Ureter (tissue), 1 donor: ENCODE measurements around the gene PCDHA2. TPM values are rescaled to one million over a fixed set of nuclear protein-coding genes. Genes with fewer than 3 reads are reported as not detected.
"Not testable (repeated sequence)": the region's sequence is repeated elsewhere in the genome, so short reads cannot be mapped to it uniquely, and the experiment has no call there.

Experiments
- DNase-seq: peaks from one replicate; pipeline ENCODE4 v3.0.0-alpha.2; 2020; ENCODE audit warnings: low spot score
- total RNA-seq: library from RNA; stranded (reverse); gene quantifications from one replicate; pipeline ENCODE4 v1.2.4, GENCODE V29; 2023
- donor health status: DM: yes; HTN: yes; CAD: no.

The PCDHA2 gene
- not detected for total RNA-seq

DNA sequence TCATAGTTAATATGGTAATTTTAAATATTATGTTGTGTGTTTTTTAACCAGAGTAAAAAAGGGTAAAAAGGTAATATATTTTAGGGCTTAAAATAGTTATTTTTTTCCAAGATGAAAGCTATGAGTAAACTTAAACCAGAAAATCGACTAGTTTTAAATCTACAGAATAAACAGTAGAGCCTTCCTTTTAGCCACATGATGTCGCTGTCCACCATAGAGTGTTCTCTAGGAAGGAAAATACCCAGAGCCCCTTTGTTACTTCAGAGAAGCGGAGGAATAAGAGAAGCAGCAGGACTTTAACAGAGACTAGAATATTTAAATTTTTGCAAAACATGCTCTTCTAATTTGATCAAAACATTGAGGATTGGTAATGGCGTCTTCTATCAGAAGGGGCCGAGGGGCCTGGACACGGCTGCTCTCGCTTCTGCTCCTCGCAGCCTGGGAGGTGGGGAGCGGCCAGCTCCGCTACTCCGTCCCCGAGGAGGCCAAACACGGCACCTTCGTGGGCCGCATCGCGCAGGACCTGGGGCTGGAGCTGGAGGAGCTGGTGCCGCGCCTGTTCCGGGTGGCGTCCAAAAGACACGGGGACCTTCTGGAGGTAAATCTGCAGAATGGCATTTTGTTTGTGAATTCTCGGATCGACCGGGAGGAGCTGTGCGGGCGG, at the start of gene PCDHA2:
Gene PCDHA2, plus strand, starts transcription at position 258 of the 664 bp plus-strand sequence.
- no peak for DNase-seq

DNA sequence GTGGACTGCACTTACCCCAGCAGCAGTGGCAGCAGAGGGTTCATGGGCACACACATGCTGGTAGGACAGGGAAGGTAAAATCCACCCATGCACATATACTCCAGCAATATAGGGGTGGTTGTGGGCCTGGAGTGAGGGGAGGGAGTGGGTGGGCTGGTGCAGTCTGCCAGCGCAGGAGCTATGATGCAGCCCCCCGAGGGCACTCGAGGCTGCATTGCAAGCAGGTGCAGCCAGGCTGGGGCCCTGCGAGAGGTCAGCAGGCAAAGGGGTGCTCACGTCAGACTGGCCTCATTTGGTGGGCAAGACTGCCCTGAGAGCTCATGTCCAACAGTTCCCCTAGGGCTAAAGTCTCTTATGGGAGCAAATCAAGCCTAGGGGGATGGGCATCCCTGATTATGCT, 41.1 kb upstream of the PCDHA2 start:
- DNase-seq, result no peak

DNA sequence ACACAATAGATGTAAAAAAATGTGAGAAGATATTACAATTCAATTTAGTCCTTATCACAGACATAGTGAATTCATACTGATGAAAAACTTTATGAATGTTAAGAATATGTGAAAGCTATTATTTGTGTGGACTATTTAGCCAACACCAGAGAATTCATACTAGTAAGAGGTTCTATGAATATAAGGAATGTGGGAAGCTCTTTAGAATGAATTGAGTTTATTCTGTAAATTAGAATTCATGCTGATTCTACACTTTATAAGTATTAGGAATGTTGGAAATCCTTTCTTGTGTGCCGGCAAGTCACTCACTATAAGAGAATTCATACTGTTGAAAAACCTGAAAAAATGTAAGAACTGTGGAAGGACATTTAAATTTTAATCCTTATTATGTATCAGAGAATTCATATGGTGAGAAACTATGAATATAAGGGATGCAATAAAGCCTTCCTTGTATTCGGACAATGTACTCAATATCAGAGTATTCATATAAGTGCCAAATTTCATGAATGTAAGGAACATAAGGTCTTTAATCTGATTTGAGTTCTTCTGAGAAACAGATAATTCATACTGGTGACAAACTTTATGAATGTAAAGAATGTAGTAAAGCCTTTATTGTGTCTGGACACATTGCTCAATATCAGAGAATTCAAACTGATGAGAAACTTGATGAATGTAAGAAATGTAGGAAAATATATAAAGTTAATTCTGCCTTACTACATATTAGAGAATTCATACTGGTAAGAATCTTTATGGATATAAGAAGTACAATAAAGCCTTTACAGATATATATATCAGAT, 30.3 kb upstream of the PCDHA2 start:
- no peak for DNase-seq

DNA sequence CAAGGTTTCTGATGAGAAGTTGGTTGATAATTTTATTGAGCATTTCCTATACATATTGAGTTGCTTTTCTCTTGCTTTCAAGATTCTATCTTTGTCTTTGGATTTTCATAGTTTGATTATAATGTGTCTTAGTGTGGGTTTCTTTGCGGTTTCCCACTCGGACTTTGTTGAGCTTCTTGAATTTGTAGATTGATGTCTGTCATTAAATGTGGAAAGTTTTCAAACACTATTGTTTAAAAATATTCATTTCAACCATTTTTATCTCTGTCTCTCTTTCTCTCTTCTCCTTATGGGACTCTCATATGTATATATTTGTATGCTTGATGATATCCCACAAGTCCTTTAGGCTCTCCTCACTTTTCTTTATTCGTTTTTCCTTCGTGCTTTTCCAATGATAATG, 27.2 kb upstream of the PCDHA2 start:
- no peak for DNase-seq

DNA sequence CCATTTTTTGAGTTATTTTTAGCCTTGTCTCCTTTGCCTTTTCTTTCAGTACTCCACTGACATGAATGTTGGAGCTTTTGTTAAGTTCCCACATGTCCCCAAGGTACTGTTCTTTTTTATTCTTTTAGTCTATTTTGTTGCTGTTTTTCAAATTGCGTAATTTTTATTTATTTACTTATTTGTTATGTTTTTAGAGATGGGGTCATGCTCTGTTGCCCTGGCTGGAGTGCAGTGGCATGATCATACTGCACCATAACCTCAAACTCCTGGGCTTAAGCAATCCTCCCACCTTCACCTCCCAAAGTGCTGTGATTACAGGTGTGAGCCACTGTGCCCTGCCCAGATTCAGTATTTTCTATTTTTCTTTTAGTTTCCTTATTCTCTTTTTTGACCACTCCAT, 14.1 kb upstream of the PCDHA2 start:
- DNase-seq, result no peak

DNA sequence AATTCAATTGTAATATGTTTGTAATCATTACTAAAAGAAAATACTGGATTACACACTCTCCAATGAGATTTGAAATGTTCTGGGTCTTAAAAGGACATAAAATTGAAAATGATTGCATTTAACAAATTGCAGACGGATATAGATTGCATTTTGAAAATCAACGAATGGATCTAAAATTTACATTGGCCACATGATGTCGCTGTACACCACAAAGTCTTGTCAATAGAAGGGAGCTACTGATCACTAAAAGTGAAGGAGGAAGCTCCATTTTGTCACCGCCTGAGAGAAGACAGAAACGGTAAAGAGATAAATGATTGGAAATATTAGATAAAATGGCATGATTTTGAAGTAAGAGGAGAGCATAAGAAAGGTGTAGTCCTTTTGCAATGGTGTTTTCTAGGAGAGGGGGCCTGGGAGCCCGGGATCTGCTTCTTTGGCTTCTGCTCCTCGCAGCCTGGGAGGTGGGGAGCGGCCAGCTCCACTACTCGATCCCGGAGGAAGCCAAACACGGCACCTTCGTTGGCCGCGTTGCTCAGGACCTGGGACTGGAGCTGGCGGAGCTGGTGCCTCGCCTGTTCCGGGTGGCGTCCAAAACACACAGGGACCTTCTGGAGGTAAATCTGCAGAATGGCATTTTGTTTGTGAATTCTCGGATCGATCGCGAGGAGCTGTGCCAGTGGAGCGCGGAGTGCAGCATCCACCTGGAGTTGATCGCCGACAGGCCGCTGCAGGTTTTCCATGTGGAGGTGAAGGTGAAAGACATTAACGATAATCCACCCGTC, 8.6 kb upstream of the PCDHA2 start, which contains the start of gene PCDHA1:
Gene PCDHA1, plus strand, starts transcription at position 236 of the 782 bp plus-strand sequence.
- DNase-seq, result no peak

DNA sequence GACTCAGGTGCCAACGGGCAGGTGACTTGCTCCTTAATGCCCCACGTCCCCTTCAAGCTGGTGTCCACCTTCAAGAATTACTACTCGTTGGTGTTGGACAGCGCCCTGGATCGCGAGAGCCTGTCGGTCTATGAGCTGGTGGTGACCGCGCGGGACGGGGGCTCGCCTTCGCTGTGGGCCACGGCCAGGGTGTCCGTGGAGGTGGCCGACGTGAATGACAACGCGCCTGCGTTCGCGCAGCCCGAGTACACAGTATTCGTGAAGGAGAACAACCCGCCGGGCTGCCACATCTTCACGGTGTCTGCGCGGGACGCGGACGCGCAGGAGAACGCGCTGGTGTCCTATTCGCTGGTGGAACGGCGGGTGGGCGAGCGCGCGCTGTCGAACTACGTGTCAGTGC, 7.2 kb upstream of the PCDHA2 start:
- not testable (repeated sequence) for DNase-seq

DNA sequence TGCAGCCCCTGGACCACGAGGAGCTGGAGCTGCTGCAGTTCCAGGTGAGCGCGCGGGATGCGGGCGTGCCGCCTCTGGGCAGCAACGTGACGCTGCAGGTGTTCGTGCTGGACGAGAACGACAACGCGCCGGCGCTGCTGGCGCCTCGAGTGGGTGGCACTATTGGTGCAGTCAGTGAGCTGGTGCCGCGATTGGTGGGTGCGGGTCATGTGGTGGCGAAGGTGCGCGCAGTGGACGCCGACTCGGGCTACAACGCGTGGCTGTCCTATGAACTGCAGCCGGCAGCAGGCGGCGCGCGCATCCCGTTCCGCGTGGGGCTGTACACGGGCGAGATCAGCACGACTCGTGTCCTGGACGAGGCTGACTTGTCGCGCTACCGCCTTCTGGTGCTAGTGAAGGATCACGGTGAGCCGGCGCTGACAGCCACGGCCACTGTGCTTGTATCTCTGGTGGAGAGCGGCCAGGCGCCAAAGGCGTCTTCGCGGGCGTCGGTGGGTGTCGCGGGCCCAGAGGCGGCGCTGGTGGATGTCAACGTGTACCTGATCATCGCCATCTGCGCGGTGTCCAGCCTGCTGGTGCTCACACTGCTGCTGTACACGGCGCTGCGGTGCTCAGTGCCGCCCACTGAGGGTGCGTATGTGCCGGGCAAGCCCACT, 6.7 kb upstream of the PCDHA2 start:
- not testable (repeated sequence) for DNase-seq

DNA sequence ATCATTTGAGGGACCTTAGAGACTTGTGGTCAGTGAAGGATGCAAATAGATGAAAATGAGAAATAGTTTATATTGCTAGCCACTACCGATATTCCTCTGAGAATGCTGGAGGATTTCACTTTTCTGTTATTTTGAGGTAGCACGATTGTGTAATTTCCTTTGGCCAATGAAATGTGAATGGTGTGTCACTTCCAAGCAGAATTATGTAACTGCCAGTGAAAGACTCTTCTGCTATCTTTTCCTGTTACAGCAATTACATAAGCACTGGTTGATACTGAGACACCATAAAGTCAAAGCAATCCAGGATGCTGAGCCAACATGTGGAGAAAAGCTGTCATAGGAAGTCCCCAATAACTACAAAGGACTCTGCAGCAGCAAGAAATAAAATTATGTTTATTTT, 3.6 kb upstream of the PCDHA2 start:
- no peak for DNase-seq

DNA sequence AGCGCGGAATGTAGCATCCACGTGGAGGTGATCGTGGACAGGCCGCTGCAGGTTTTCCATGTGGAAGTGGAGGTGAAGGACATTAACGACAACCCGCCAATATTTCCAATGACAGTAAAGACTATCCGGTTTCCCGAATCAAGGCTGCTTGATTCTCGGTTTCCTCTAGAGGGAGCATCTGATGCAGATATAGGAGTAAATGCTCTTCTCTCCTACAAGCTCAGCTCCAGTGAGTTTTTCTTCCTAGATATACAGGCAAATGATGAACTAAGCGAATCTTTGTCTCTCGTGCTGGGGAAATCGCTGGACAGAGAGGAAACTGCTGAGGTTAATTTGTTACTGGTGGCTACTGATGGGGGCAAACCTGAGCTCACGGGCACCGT, 598 bp downstream of the PCDHA2 start:
- DNase-seq, result no peak

DNA sequence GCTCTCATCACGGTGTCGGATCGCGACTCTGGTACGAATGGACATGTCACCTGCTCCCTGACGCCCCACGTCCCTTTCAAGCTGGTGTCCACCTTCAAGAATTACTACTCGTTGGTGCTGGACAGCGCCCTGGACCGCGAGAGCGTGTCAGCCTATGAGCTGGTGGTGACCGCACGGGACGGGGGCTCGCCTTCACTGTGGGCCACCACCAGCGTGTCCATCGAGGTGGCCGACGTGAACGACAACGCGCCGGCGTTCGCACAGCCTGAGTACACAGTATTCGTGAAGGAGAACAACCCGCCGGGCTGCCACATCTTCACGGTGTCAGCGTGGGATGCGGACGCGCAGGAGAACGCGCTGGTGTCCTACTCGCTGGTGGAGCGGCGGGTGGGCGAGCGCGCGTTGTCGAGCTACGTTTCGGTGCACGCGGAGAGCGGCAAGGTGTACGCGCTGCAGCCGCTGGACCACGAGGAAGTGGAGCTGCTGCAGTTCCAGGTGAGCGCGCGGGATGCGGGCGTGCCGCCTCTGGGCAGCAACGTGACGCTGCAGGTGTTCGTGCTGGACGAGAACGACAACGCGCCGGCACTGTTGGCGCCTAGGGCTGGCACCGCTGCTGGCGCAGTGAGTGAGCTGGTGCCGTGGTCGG, 1.5 kb downstream of the PCDHA2 start:
- DNase-seq, result not testable (repeated sequence)

DNA sequence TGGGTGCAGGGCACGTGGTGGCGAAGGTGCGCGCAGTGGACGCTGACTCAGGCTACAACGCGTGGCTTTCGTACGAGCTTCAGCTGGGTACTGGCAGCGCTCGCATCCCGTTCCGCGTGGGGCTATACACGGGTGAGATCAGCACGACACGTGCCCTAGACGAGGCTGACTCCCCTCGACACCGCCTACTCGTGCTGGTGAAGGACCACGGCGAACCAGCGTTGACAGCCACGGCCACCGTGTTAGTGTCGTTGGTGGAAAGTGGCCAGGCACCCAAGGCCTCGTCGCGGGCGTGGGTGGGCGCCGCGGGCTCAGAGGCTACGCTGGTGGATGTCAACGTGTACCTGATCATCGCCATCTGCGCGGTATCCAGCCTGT, 2.1 kb downstream of the PCDHA2 start:
- no peak for DNase-seq

DNA sequence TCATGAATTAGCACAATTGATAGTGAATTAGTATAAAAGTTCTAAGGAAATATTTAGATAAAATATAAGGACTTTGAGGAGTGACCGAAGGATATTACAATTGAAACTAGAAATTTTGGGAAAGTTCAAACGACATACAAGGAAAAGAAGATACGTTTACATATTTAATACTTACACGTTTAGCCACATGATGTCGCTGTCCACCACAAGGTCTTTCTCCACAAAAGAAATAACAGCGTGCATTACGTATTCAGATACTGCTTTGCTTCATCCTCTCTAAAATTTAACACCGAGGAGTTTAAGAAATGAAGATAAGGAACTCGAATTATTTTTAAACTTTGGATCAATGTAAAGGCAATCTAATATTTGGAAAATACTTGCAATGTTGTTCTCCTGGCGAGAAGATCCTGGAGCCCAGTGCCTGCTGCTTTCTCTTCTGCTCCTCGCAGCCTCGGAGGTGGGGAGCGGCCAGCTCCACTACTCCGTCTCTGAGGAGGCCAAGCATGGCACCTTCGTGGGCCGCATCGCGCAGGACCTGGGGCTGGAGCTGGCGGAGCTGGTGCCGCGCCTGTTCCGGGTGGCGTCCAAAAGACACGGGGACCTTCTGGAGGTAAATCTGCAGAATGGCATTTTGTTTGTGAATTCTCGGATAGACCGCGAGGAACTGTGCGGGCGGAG, 6.3 kb downstream of the PCDHA2 start, which contains the start of gene PCDHA3:
Gene PCDHA3, plus strand, starts transcription at position 242 of the 678 bp plus-strand sequence.
- no peak for DNase-seq

DNA sequence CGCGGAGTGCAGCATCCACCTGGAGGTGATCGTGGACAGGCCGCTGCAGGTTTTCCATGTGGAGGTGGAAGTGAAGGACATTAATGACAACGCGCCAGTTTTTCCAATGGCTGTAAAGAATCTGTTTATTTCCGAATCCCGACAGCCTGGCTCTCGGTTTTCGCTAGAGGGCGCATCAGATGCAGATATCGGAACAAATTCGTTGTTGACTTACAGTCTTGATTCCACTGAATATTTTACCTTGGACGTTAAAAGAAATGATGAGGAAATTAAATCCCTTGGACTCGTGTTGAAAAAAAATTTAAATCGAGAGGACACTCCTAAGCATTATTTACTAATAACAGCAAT, 6.8 kb downstream of the PCDHA2 start:
- DNase-seq, result no peak

DNA sequence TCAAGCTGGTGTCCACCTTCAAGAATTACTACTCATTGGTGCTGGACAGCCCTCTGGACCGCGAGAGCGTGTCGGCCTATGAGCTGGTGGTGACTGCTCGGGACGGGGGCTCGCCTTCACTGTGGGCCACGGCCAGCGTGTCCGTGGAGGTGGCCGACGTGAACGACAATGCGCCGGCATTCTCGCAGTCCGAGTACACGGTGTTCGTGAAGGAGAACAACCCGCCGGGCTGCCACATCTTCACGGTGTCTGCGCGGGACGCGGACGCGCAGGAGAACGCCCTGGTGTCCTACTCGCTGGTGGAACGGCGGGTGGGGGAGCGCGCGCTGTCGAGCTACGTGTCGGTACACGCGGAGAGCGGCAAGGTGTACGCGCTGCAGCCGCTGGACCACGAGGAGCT, 7.7 kb downstream of the PCDHA2 start:
- DNase-seq, result not testable (repeated sequence)

DNA sequence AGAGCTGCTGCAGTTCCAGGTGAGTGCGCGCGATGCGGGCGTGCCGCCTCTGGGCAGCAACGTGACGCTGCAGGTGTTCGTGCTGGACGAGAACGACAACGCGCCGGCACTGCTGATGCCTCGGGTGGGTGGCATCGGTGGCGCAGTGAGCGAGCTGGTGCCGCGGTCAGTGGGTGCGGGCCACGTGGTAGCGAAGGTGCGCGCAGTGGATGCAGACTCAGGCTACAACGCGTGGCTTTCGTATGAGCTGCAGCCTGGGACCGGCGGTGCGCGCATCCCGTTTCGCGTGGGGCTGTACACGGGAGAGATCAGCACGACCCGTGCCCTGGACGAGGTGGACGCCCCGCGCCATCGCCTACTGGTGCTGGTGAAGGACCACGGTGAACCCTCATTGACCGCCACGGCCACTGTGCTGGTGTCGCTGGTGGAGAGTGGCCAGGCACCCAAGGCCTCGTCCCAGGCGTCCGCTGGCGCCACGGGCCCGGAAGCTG, 8.2 kb downstream of the PCDHA2 start:
- DNase-seq, result no peak

DNA sequence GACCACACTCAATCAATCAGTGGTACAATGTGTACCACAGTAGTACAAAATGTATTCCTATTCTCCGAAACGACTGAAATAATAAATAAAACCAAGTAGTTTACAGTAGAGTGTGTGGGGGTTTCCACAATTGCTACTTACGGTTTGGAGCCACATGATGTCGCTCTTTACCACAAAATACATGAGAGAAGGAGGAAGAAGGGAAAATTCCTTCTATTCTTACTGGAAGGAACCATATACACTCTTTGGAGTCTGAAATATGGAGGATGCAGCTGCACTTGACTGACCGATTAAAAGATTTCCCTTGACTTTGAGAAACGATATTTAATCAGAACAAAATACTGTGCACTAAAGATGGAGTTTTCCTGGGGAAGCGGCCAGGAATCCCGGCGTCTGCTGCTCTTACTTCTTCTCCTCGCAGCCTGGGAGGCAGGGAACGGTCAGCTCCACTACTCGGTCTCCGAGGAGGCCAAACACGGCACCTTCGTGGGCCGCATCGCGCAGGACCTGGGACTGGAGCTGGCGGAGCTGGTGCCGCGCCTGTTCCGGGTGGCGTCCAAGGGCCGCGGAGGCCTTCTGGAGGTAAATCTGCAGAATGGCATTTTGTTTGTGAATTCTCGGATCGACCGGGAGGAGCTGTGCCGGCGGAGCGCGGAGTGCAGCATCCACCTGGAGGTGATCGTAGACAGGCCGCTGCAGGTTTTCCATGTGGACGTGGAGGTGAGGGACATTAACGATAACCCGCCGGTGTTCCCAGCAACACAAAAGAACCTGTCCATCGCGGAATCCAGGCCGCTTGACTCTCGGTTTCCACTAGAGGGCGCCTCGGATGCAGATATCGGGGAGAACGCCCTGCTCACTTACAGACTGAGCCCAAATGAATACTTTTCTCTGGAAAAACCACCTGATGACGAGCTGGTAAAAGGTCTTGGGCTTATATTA, 12.5 kb downstream of the PCDHA2 start, which contains the start of gene PCDHA4:
Gene PCDHA4, plus strand, starts transcription at position 235 of the 942 bp plus-strand sequence.
- no peak for DNase-seq

DNA sequence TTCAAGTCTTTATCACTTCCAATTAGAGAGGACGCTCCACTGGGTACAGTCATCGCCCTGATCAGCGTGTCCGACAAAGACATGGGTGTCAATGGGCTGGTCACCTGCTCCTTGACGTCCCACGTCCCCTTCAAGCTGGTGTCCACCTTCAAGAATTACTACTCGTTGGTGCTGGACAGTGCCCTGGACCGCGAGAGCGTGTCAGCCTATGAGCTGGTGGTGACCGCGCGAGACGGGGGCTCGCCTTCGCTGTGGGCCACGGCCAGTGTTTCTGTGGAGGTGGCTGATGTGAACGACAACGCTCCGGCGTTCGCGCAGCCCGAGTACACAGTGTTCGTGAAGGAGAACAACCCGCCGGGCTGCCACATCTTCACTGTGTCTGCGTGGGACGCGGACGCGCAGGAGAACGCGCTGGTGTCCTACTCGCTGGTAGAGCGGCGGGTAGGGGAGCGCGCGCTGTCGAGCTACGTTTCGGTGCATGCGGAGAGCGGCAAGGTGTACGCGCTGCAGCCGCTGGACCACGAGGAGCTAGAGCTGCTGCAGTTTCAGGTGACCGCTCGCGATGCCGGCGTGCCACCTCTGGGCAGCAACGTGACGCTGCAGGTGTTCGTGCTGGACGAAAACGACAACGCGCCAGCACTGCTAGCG, 13.7 kb downstream of the PCDHA2 start:
- DNase-seq, result not testable (repeated sequence)

DNA sequence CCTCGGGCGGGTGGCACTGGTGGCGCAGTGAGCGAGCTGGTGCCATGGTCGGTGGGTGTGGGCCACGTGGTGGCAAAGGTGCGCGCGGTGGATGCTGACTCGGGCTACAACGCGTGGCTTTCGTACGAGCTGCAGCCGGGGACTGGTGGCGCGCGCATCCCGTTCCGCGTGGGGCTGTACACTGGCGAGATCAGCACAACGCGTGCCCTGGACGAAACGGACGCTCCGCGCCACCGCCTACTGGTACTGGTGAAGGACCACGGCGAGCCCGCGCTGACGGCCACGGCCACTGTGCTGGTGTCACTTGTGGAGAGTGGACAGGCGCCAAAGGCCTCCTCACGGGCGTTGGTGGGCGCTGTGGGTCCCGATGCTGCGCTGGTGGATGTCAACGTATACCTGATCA, 14.2 kb downstream of the PCDHA2 start:
- DNase-seq, result no peak
